Measurements from ENCODE around the gene RNF34.
"Not testable (repeated sequence)": the region's sequence is repeated elsewhere in the genome, so short reads cannot be mapped to it uniquely, and the experiment has no call there.

The RNF34 gene

GRCh38 chr12:121399391-121400331, at the start of gene RNF34:
Gene RNF34 (plus strand): TSS chr12:121400118. CDS start chr12:121400213, 95 bp downstream.
- peak; percentile 98 for DNase-seq

GRCh38 chr12:121351820-121352681, 47.9 kb upstream of the RNF34 start, which contains the start of gene ANAPC5:
Gene ANAPC5 (minus strand): TSS chr12:121352411. CDS start chr12:121352340, 71 bp downstream.
- DNase-seq: peak; percentile 96

- DNase-seq: no peak
Observed at GRCh38 chr12:121352682-121353018, 47.3 kb upstream of the RNF34 start.

GRCh38 chr12:121355818-121356217, 44.1 kb upstream of the RNF34 start:
- DNase-seq: no peak

- no peak for DNase-seq
Observed at GRCh38 chr12:121356657-121357056, 43.3 kb upstream of the RNF34 start.

GRCh38 chr12:121357331-121357730, 42.6 kb upstream of the RNF34 start:
- no peak for DNase-seq

- no peak for DNase-seq
Observed at GRCh38 chr12:121358073-121358472, 41.8 kb upstream of the RNF34 start.

- no peak for DNase-seq
Observed at GRCh38 chr12:121364683-121365121, 35.2 kb upstream of the RNF34 start.

GRCh38 chr12:121365416-121366062, 34.4 kb upstream of the RNF34 start:
- DNase-seq: no peak

GRCh38 chr12:121366063-121366459, 33.9 kb upstream of the RNF34 start:
- no peak for DNase-seq

- no peak for DNase-seq
Observed at GRCh38 chr12:121371404-121371803, 28.5 kb upstream of the RNF34 start.

GRCh38 chr12:121373755-121374154, 26.2 kb upstream of the RNF34 start:
- no peak for DNase-seq

- DNase-seq: not testable (repeated sequence)
Observed at GRCh38 chr12:121374336-121374735, 25.6 kb upstream of the RNF34 start.

- DNase-seq: not testable (repeated sequence)
Observed at GRCh38 chr12:121374945-121375584, 24.9 kb upstream of the RNF34 start.

GRCh38 chr12:121376754-121377697, 22.9 kb upstream of the RNF34 start:
- no peak for DNase-seq

GRCh38 chr12:121378736-121379135, 21.2 kb upstream of the RNF34 start:
- no peak for DNase-seq

GRCh38 chr12:121379945-121380344, 20.0 kb upstream of the RNF34 start:
- DNase-seq: no peak

- DNase-seq: no peak
Observed at GRCh38 chr12:121383601-121384021, 16.3 kb upstream of the RNF34 start.

GRCh38 chr12:121384891-121385290, 15.0 kb upstream of the RNF34 start:
- not testable (repeated sequence) for DNase-seq

GRCh38 chr12:121388421-121388981, 11.4 kb upstream of the RNF34 start:
- no peak for DNase-seq

GRCh38 chr12:121390856-121391255, 9.1 kb upstream of the RNF34 start:
- no peak for DNase-seq

All from GDM1 (cell line).